ENCODE data around the gene SCN11A.

The SCN11A gene

DNA sequence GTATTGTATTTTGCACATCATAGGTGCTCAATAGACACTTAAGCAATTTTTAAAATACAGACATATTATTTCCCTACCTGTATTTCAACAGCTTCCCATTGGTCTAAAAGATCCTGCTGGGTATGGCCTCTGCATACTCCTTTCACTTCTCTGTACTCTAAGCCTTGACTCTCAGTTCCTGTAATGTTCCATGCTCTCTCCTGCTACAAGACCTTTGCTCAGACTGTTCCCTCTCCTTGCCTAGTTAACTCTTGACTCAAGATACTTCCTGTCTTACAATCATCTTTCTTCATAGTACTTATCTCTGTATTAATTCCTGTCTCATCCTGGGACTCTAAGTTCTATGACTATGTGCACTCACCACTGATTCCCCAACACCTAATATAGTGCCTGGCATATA lies 1.7 kb downstream of the SCN11A start:
- Histone ChIP-seq H3K4me1 (ENCODE audit: low read length) (peaks cover 25% of the 10 kb centered on the region), H3K9ac (ENCODE audit: low read length) (no peak overlapping the region), H3K27ac (ENCODE audit: low read length) (peak overlapping the region; percentile 13; the same call in 1 of the 2 replicates), H3K27me3 (ENCODE audit: low read depth, low read length) (no peaks in the 10 kb centered on the region), H3K79me2 (ENCODE audit: low read length) (peaks cover 27% of the 10 kb centered on the region), H3K4me3 (ENCODE audit: low read length) (no peak overlapping the region), H4K20me1 (ENCODE audit: insufficient read depth, low read length) (no peaks in the 10 kb centered on the region), H2AFZ (ENCODE audit: low read depth, low read length) (0 out of 2 replicates have a peak overlapping the region, but pooled peaks have one; percentile 3), H3K4me2 (ENCODE audit: low read length) (peak overlapping the region; percentile 25), H3K9me3 (ENCODE audit: insufficient read depth, low read length) (no peaks in the 10 kb centered on the region), H3K36me3 (replicated peaks; ENCODE audit: low read depth, low read length) (no peaks in the 10 kb centered on the region)
- TF ChIP-seq, protein P1, sequence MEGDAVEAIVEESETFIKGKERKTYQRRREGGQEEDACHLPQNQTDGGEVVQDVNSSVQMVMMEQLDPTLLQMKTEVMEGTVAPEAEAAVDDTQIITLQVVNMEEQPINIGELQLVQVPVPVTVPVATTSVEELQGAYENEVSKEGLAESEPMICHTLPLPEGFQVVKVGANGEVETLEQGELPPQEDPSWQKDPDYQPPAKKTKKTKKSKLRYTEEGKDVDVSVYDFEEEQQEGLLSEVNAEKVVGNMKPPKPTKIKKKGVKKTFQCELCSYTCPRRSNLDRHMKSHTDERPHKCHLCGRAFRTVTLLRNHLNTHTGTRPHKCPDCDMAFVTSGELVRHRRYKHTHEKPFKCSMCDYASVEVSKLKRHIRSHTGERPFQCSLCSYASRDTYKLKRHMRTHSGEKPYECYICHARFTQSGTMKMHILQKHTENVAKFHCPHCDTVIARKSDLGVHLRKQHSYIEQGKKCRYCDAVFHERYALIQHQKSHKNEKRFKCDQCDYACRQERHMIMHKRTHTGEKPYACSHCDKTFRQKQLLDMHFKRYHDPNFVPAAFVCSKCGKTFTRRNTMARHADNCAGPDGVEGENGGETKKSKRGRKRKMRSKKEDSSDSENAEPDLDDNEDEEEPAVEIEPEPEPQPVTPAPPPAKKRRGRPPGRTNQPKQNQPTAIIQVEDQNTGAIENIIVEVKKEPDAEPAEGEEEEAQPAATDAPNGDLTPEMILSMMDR (IDR thresholded peaks at IDR 0.05; ENCODE audit: low read depth, low read length), result no peak
- no peak for TF ChIP-seq EZH2phosphoT487 (IDR thresholded peaks at IDR 0.05; ENCODE audit: low read depth)

DNA sequence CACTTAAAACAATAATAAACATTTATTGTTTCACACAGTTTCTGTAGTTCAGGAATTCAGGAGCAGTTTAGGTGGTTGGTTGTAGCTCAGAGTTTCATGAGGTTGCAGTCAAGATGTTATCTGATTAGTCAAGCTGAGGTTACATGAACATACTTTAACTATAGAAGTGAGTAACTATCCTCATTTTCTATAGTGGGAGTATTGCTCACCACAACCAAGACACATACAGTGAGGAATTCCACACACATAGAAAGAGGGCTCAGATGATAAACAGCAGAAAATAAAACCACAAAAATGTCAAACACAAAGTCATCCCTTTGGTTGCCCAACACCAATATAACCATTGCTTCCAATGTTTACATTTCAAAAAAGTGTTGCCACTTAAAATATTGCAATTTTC lies 13.6 kb downstream of the SCN11A start:
- Histone ChIP-seq H2AFZ (ENCODE audit: low read depth, low read length) (no peak overlapping the region), H3K9me3 (ENCODE audit: insufficient read depth, low read length) (peaks cover 5% of the 10 kb centered on the region; the same call in 1 of the 2 replicates), H3K9ac (ENCODE audit: low read length) (no peak overlapping the region), H3K4me3 (ENCODE audit: low read length) (no peak overlapping the region), H3K27me3 (ENCODE audit: low read depth, low read length) (peaks cover 12% of the 10 kb centered on the region), H3K36me3 (replicated peaks; ENCODE audit: low read depth, low read length) (no peaks in the 10 kb centered on the region), H3K4me1 (ENCODE audit: low read length) (no peaks in the 10 kb centered on the region), H3K27ac (ENCODE audit: low read length) (no peak overlapping the region), H4K20me1 (ENCODE audit: insufficient read depth, low read length) (no peaks in the 10 kb centered on the region), H3K79me2 (ENCODE audit: low read length) (no peaks in the 10 kb centered on the region), H3K4me2 (ENCODE audit: low read length) (no peak overlapping the region)
- TF ChIP-seq EZH2phosphoT487 (IDR thresholded peaks at IDR 0.05; ENCODE audit: low read depth), result no peak
- TF ChIP-seq, protein P1 (IDR thresholded peaks at IDR 0.05; ENCODE audit: low read depth, low read length), result no peak

DNA sequence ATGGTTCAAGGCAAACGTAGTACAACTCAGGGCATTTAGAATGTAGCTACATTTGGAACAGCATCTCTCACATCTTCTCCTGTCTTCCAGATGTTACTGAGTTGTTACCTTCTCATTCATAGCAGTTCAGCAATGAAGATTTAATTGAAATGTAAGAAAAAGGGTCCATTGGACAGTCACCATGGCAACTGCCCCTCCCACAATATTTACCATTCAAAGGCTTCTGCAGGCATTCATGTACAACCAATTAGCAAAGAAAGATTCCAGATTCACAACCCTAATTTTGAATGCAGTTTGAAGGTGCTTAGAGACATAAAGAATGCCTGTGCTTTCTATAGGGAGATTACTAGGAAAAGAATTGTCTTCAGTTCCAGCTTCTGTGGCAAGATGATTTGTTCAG lies 22.2 kb downstream of the SCN11A start:
- Histone ChIP-seq H4K20me1 (ENCODE audit: insufficient read depth, low read length) (no peaks in the 10 kb centered on the region), H3K9me3 (ENCODE audit: insufficient read depth, low read length) (no peaks in the 10 kb centered on the region), H3K9ac (ENCODE audit: low read length) (no peak overlapping the region), H3K27me3 (ENCODE audit: low read depth, low read length) (no peaks in the 10 kb centered on the region), H3K36me3 (replicated peaks; ENCODE audit: low read depth, low read length) (no peaks in the 10 kb centered on the region), H3K4me1 (ENCODE audit: low read length) (no peaks in the 10 kb centered on the region), H3K4me2 (ENCODE audit: low read length) (no peak overlapping the region), H2AFZ (ENCODE audit: low read depth, low read length) (no peak overlapping the region), H3K4me3 (ENCODE audit: low read length) (no peak overlapping the region), H3K27ac (ENCODE audit: low read length) (no peak overlapping the region), H3K79me2 (ENCODE audit: low read length) (no peaks in the 10 kb centered on the region)
- no peak for TF ChIP-seq EZH2phosphoT487 (IDR thresholded peaks at IDR 0.05; ENCODE audit: low read depth)
- TF ChIP-seq, protein P1 (IDR thresholded peaks at IDR 0.05; ENCODE audit: low read depth, low read length), result no peak

DNA sequence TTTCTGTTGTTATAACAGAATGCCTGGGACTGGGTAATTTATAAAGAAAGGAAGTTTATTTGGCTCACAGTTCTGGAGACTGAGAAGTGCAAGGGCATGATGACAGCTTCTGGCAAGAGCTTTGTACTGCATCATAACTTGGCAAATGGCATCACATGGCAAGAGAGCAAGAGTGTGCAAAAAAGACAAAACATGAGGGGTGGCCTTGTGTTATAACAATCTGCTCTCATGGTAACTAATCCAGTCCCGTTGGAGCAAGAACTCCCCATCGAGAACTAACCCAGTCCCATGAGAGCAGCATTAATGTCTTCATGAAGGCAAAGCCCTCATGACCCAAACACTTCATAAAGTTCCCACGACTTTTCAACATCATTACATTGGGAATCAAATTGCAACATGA lies 23.2 kb downstream of the SCN11A start:
- no peak overlapping the region for H2AFZ ChIP-seq (ENCODE audit: low read depth, low read length)
- H3K79me2 ChIP-seq (ENCODE audit: low read length), result no peaks in the 10 kb centered on the region
- H3K36me3 ChIP-seq (replicated peaks; ENCODE audit: low read depth, low read length), result no peaks in the 10 kb centered on the region
- no peaks in the 10 kb centered on the region for H4K20me1 ChIP-seq (ENCODE audit: insufficient read depth, low read length)
- H3K9me3 ChIP-seq (ENCODE audit: insufficient read depth, low read length), result no peaks in the 10 kb centered on the region
- H3K27ac ChIP-seq (ENCODE audit: low read length), result no peak overlapping the region
- no peaks in the 10 kb centered on the region for H3K27me3 ChIP-seq (ENCODE audit: low read depth, low read length)
- H3K4me3 ChIP-seq (ENCODE audit: low read length), result no peak overlapping the region
- H3K9ac ChIP-seq (ENCODE audit: low read length), result no peak overlapping the region
- H3K4me2 ChIP-seq (ENCODE audit: low read length), result no peak overlapping the region
- TF ChIP-seq, protein P1 (IDR thresholded peaks at IDR 0.05; ENCODE audit: low read depth, low read length), result no peak
- TF ChIP-seq EZH2phosphoT487 (IDR thresholded peaks at IDR 0.05; ENCODE audit: low read depth), result no peak
- H3K4me1 ChIP-seq (ENCODE audit: low read length), result no peaks in the 10 kb centered on the region
